GM19455 (cell line): ENCODE measurements around the gene FAM169A.
A peak's percentile ranks its signal among the peaks of the same experiment; 100 is the strongest.
"Not testable (repeated sequence)": the region's sequence is repeated elsewhere in the genome, so short reads cannot be mapped to it uniquely, and the experiment has no call there.

Experiments
- ATAC-seq: cut with Tn5 transposase; IDR thresholded peaks from one replicate; pipeline ENCODE4 v1.9.1; 2021; ENCODE audit not compliant: unreplicated experiment

The FAM169A gene

DNA sequence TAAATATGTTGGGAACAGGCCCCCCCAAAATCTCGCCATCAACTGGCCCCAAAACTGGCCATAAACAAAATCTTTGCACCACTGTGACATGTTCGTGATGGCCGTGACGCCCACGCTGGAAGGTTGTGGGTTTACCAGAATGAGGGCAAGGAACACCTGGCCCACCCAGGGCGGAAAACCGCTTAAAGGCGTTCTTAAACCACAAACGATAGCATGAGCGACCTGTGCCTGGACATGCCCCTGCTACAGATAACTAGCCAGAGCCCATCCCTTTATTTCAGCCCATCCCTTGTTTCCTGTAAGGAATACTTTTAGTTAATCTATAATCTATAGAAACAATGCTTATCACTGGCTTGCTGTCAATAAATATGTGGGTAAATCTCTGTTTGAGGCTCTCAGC lies 3.2 kb upstream of the FAM169A start:
- ATAC-seq, result not testable (repeated sequence)

DNA sequence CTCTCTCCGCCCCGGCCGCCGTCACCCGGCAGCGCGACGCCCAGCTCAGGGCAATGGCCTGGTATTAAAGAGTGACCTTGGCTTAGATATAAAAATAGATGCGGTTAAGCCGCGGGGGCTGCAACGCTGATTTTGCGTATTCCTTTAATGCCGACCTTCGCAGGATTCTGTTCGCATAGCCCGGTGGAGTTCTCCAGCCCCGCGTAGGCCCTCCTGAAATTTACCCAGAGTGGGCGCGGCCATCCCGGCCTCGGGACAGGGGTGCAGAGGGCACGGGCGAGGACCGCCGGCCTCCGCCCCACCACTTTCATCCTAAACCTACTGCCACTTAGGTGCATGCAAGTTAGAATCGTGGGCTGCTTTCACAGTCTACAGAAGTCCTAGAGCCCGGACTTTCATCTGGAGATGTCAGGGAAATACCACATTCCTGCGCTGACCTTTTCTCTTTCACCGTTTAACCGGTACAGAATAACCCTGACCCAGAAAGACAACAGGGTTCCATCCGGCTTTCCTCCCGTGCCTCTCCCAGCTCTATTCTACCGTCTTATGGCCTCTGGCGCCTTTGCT lies 492 bp upstream of the FAM169A start:
- peak; percentile 16 for ATAC-seq

DNA sequence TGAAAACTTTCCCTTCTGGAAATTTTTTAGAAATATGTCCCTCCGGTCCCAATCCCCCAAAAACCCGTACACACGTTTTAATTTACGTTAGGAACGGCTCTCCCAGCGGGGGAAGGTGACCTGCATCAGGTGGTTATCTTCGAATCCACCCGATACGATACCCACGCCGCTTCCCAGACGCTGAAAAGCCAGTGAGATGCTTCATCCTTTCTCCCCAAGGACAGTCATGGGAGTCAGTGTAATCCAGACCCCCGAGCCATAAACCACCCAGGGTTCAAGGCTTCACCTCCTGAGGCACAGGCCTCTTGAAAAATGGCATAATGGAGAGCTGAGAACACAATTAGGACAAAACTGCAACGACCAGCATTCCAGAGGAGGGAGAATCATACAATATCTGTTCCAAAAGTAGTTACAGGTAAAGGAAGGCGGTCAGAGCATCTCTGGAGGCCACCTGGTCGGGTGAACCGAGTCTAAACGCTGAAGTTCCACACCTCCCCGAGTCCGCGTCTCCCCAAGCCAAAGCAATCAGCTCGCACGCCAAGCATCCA lies 857 bp downstream of the FAM169A start:
- ATAC-seq, result no peak

- ATAC-seq, result no peak
Observed at GRCh38 chr5:74864823-74865222, 1.4 kb downstream of the FAM169A start.

DNA sequence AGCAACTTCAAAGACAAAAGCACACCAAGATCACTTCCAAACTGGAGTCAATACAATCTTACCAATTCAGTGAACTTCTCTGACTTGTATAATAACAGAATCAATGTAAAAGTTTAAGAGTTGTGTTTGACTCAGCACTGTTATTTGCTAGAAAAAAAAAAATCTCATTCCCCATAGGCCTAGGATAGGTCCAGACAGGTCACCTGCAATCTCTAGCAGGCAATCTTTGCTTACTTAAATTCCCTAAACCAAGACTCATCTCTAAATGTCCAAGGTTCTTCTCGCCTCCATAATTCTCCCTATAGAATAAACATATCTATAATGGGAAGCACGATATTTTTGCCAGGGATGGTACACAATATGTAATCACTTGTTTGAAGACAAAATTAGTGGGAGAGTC lies 2.5 kb downstream of the FAM169A start:
- no peak for ATAC-seq

GRCh38 chr5:74862221-74862620 lies 4.0 kb downstream of the FAM169A start:
- ATAC-seq, result no peak

DNA sequence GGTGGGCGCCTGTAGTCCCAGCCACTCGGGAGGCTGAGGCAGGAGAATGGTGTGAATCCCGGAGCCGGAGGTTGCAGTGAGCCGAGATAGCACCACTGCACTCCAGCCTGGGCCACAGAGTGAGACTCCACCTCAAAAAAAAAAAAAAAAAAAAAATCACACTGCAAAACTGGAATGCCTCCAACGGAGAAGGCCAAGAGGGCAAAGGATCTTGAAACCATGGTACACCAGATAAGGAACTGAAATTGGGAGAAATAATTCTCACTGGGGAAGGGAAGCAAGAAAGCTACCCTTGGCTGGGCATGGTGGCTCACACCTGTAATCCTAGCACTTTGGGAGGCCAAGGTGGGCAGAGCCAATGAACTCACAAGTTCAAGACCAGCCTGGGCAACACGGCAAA lies 9.2 kb downstream of the FAM169A start:
- not testable (repeated sequence) for ATAC-seq

GRCh38 chr5:74853256-74853655 lies 12.9 kb downstream of the FAM169A start:
- no peak for ATAC-seq

- ATAC-seq, result no peak
Observed at GRCh38 chr5:74851684-74852353, 14.4 kb downstream of the FAM169A start.

DNA sequence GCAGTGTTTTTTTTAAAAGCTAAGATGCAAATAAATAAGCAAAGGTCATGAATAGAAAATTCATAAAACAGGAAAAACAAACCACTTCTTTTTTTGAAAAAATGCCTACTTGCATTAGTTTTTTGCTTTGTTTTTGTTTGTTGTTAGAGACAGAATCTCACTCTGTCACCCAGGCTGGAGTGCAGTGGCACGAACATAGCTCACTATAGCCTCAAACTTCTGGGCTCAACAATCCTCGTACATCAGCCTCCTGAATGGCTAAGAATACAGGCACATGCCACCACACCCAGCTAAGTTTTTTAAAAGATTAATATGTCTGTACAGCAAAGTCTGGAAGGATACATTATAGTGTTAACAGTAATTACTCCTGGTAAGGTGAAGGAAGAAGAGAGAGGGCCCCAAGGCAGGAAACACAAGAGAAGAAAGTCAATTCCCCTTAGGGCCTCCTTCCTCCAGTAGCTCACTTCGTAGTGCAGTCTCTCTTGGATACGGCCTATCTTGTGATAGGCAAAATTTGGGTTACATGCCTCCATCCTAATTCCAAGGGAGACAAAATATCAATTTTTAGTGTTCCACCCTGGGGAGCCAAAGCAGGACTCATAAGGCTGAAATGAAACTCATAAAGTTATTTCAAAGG lies 15.3 kb downstream of the FAM169A start:
- ATAC-seq, result no peak

DNA sequence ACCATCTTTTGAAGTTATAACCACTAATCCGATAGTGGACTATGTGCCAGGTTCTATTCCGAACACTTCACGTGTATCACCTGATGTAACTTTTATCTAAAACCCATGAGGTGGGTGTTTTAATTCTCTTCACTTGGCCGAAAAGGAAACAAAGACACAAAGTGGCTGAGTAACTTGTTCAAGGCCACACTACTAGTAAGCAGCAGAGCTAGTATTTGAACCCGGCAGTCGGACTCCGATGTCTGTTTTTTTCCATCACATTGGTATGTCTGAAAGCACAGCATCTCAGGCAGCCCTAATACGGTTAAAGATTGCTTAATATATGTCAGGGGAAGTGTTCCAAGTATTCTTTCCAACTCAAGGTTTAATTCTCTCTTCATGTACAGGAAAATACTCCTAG lies 16.2 kb downstream of the FAM169A start:
- ATAC-seq, result no peak

GRCh38 chr5:74848553-74849025 lies 17.6 kb downstream of the FAM169A start:
- ATAC-seq, result no peak

- ATAC-seq, result no peak
Observed at GRCh38 chr5:74839229-74839628, 27.0 kb downstream of the FAM169A start.

DNA sequence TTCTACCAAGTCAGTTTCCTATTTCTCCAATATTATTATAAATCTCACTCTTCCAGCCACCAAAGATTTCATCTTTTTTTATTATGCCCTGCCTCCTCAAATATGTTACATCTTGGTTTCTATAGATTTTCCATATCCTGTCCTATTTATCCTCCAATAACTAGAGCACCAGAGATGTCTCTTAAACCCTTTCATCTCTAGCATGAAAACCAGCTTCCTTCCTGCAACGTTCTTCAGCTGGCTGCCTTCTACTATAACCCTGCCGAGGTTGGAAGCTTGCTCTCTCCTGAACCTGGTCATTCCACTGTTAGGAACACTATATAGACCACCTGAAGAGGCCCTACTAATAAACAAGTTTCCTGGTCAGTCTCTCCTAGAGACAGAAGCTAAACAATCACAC lies 27.9 kb downstream of the FAM169A start:
- no peak for ATAC-seq

GRCh38 chr5:74837115-74837514 lies 29.1 kb downstream of the FAM169A start:
- no peak for ATAC-seq

- ATAC-seq, result no peak
Observed at GRCh38 chr5:74833537-74834266, 32.5 kb downstream of the FAM169A start.

- no peak for ATAC-seq
Observed at GRCh38 chr5:74829413-74829812, 36.8 kb downstream of the FAM169A start.

- ATAC-seq, result no peak
Observed at GRCh38 chr5:74822288-74822687, 43.9 kb downstream of the FAM169A start.

GRCh38 chr5:74816875-74817274 lies 49.3 kb downstream of the FAM169A start:
- ATAC-seq, result no peak

GRCh38 chr5:74810915-74811314 lies 55.3 kb downstream of the FAM169A start:
- no peak for ATAC-seq

DNA sequence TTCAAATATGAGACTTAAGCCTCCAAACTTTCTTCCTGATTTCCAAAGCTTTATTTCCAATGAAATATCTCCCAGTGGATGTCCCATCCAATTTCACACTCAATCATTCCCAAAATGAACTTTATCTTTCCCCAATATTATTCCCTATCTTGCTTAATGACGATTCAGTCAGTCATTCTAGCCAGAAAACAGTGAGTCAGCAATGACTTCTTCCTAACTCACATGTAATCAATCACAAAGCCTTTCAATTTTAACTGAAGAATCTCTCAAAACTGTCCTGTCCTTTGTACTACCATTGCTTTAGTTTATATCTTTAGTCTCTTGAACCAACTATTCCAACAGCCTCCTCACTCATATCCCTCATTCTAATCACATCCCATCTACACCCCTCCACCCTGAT lies 64.2 kb downstream of the FAM169A start:
- ATAC-seq, result no peak
